ENCODE results near the gene GALC. TPM values are rescaled to one million over a fixed set of nuclear protein-coding genes. Genes with fewer than 3 reads are reported as not detected.
A peak's percentile ranks its signal among the peaks of the same experiment; 100 is the strongest.
"Not testable (repeated sequence)": the region's sequence is repeated elsewhere in the genome, so short reads cannot be mapped to it uniquely, and the experiment has no call there.

Gene GALC
- total RNA-seq, 2 experiments from 2014 or later, result 11.2 to 12.7 TPM

GRCh38 chr14:88024252-88025086 is 31.5 kb upstream of the GALC start:
- H3K4me3 Mint-ChIP-seq; DNase-seq; intact Hi-C loops (cut with micrococcal nuclease); CTCF ChIA-PET; H3K36me3 Mint-ChIP-seq (ENCODE audit: low read depth); H3K27ac Mint-ChIP-seq; H3K27me3 Mint-ChIP-seq (ENCODE audit: low read depth); H3K9me3 Mint-ChIP-seq: not testable (repeated sequence)
- H3K4me1 Mint-ChIP-seq (ENCODE audit: low read depth), result peaks cover 59% of the 10 kb centered on the region

- DNase-seq, result no peak
- Mint-ChIP-seq H3K4me1 (ENCODE audit: low read depth) (peaks cover 60% of the 10 kb centered on the region), H3K4me3 (no peak overlapping the region), H3K27ac (no peak overlapping the region), H3K9me3 (peaks cover 3% of the 10 kb centered on the region), H3K27me3 (ENCODE audit: low read depth) (no peaks in the 10 kb centered on the region), H3K36me3 (ENCODE audit: low read depth) (peaks cover 3% of the 10 kb centered on the region)
- intact Hi-C loops (cut with micrococcal nuclease), result no loop called here
- CTCF ChIA-PET, result no interaction called here
Observed at GRCh38 chr14:88023658-88024187, 30.7 kb upstream of the GALC start.

GRCh38 chr14:88017535-88017934 is 24.6 kb upstream of the GALC start:
- H3K36me3 Mint-ChIP-seq (ENCODE audit: low read depth), result peaks cover 18% of the 10 kb centered on the region

GRCh38 chr14:88016768-88017167 is 23.8 kb upstream of the GALC start:
- Mint-ChIP-seq H3K27ac (no peak overlapping the region), H3K36me3 (ENCODE audit: low read depth) (peaks cover 18% of the 10 kb centered on the region), H3K27me3 (ENCODE audit: low read depth) (no peaks in the 10 kb centered on the region), H3K9me3 (peaks cover 3% of the 10 kb centered on the region), H3K4me3 (no peak overlapping the region), H3K4me1 (ENCODE audit: low read depth) (peaks cover 41% of the 10 kb centered on the region)
- no peak for DNase-seq
- CTCF ChIA-PET, result interaction anchor here (0.5 to 1.2 kb wide), 4 partner anchors 22 to 154 kb away, joined by 3 read pairs; no protein-coding TSS in a partner anchor
- intact Hi-C loops (cut with micrococcal nuclease), result loop anchor here (1.0 kb wide), 1 partner anchor 8 kb away; no protein-coding TSS in a partner anchor

More at GRCh38 chr14:88017535-88017934, 24.6 kb upstream of the GALC start:
- intact Hi-C loops (cut with micrococcal nuclease), result no loop called here
- no peak overlapping the region for H3K27ac Mint-ChIP-seq
- DNase-seq, result no peak
- H3K27me3 Mint-ChIP-seq (ENCODE audit: low read depth), result no peaks in the 10 kb centered on the region
- CTCF ChIA-PET, result interaction anchor here (0.5 to 1.1 kb wide), 6 partner anchors 10 to 153 kb away, joined by 3 to 4 read pairs (median 3); no protein-coding TSS in a partner anchor
- peaks cover 33% of the 10 kb centered on the region for H3K4me1 Mint-ChIP-seq (ENCODE audit: low read depth)
- no peak overlapping the region for H3K4me3 Mint-ChIP-seq
- peaks cover 3% of the 10 kb centered on the region for H3K9me3 Mint-ChIP-seq

- Mint-ChIP-seq H3K36me3 (ENCODE audit: low read depth) (peaks cover 41% of the 10 kb centered on the region), H3K9me3 (no peaks in the 10 kb centered on the region), H3K27ac (no peak overlapping the region), H3K4me1 (ENCODE audit: low read depth) (peaks cover 61% of the 10 kb centered on the region), H3K4me3 (no peak overlapping the region), H3K27me3 (ENCODE audit: low read depth) (no peaks in the 10 kb centered on the region)
- CTCF ChIA-PET, result interaction anchor here (0.6 to 1.7 kb wide), 5 partner anchors 12 to 933 kb away, joined by 3 to 7 read pairs (median 4); no protein-coding TSS in a partner anchor
- DNase-seq, result peak; percentile 45
- intact Hi-C loops (cut with micrococcal nuclease), result loop anchor here (1.0 kb wide), 1 partner anchor 154 kb away; no protein-coding TSS in a partner anchor
Observed at GRCh38 chr14:88013750-88014349, 20.9 kb upstream of the GALC start.

- Mint-ChIP-seq H3K36me3 (ENCODE audit: low read depth) (peaks cover 42% of the 10 kb centered on the region), H3K27me3 (ENCODE audit: low read depth) (no peaks in the 10 kb centered on the region), H3K4me3 (no peak overlapping the region), H3K27ac (no peak overlapping the region), H3K4me1 (ENCODE audit: low read depth) (peaks cover 64% of the 10 kb centered on the region), H3K9me3 (no peaks in the 10 kb centered on the region)
- DNase-seq, result no peak
- CTCF ChIA-PET, result interaction anchor here (0.6 to 0.9 kb wide), 7 partner anchors 17 to 447 kb away, joined by 3 to 6 read pairs (median 4); no protein-coding TSS in a partner anchor
- intact Hi-C loops (cut with micrococcal nuclease), result no loop called here
Observed at GRCh38 chr14:88012495-88012894, 19.5 kb upstream of the GALC start.

- no peak overlapping the region for H3K27ac Mint-ChIP-seq
- intact Hi-C loops (cut with micrococcal nuclease), result no loop called here
- H3K4me3 Mint-ChIP-seq, result no peak overlapping the region
- no peak for DNase-seq
- H3K9me3 Mint-ChIP-seq, result no peaks in the 10 kb centered on the region
- H3K27me3 Mint-ChIP-seq (ENCODE audit: low read depth), result no peaks in the 10 kb centered on the region
- CTCF ChIA-PET, result no interaction called here
- H3K36me3 Mint-ChIP-seq (ENCODE audit: low read depth), result peaks cover 39% of the 10 kb centered on the region
- H3K4me1 Mint-ChIP-seq (ENCODE audit: low read depth), result peaks cover 60% of the 10 kb centered on the region
Observed at GRCh38 chr14:88010331-88010730, 17.3 kb upstream of the GALC start.

- intact Hi-C loops (cut with micrococcal nuclease), result loop anchor here (5.0 kb wide), 3 partner anchors 57 to 783 kb away; partner anchors contain the start of genes EML5 and ZC3H14
- no peaks in the 10 kb centered on the region for H3K9me3 Mint-ChIP-seq
- no peak for DNase-seq
- H3K36me3 Mint-ChIP-seq (ENCODE audit: low read depth), result peaks cover 39% of the 10 kb centered on the region
- peak overlapping the region; percentile 66 for H3K27ac Mint-ChIP-seq
- CTCF ChIA-PET, result interaction anchor here (1.5 kb wide), 1 partner anchor 159 kb away, joined by 6 read pairs; no protein-coding TSS in a partner anchor
- H3K27me3 Mint-ChIP-seq (ENCODE audit: low read depth), result no peaks in the 10 kb centered on the region
- H3K4me3 Mint-ChIP-seq, result no peak overlapping the region
- H3K4me1 Mint-ChIP-seq (ENCODE audit: low read depth), result peaks cover 61% of the 10 kb centered on the region
Observed at GRCh38 chr14:88009486-88009885, 16.5 kb upstream of the GALC start.

GRCh38 chr14:88008039-88008742 is 15.2 kb upstream of the GALC start:
- Mint-ChIP-seq H3K4me1 (ENCODE audit: low read depth) (peaks cover 63% of the 10 kb centered on the region), H3K27ac (peak overlapping the region; percentile 83), H3K9me3 (no peaks in the 10 kb centered on the region), H3K36me3 (ENCODE audit: low read depth) (peaks cover 39% of the 10 kb centered on the region), H3K4me3 (peak overlapping the region; percentile 64), H3K27me3 (ENCODE audit: low read depth) (no peaks in the 10 kb centered on the region)
- intact Hi-C loops (cut with micrococcal nuclease), result loop anchor here (1.0 to 5.0 kb wide), 4 partner anchors 8 to 784 kb away; partner anchors contain the start of genes EML5 and ZC3H14
- CTCF ChIA-PET, result interaction anchor here (0.7 to 1.5 kb wide), 2 partner anchors 9 to 160 kb away, joined by 4 to 6 read pairs; no protein-coding TSS in a partner anchor
- no peak for DNase-seq

GRCh38 chr14:88007608-88008007 is 14.6 kb upstream of the GALC start:
- CTCF ChIA-PET, result interaction anchor here (0.7 kb wide), 2 partner anchors 10 kb away, joined by 3 to 4 read pairs; no protein-coding TSS in a partner anchor
- intact Hi-C loops (cut with micrococcal nuclease), result loop anchor here (1.0 to 5.0 kb wide), 5 partner anchors 9 to 1619 kb away; partner anchors contain the start of genes EML5 and ZC3H14
- Mint-ChIP-seq H3K27me3 (ENCODE audit: low read depth) (no peaks in the 10 kb centered on the region), H3K4me1 (ENCODE audit: low read depth) (peaks cover 66% of the 10 kb centered on the region), H3K4me3 (peak overlapping the region; percentile 73), H3K27ac (peak overlapping the region; percentile 83), H3K9me3 (no peaks in the 10 kb centered on the region), H3K36me3 (ENCODE audit: low read depth) (peaks cover 39% of the 10 kb centered on the region)
- no peak for DNase-seq

- intact Hi-C loops (cut with micrococcal nuclease), result loop anchor here (1.0 to 5.0 kb wide), 8 partner anchors 13 to 1951 kb away; partner anchors contain the start of genes EML5, GALC and ZC3H14
- Mint-ChIP-seq H3K4me3 (peak overlapping the region; percentile 88), H3K9me3 (no peaks in the 10 kb centered on the region), H3K4me1 (ENCODE audit: low read depth) (peaks cover 63% of the 10 kb centered on the region), H3K27ac (peak overlapping the region; percentile 95), H3K27me3 (ENCODE audit: low read depth) (no peaks in the 10 kb centered on the region), H3K36me3 (ENCODE audit: low read depth) (peaks cover 33% of the 10 kb centered on the region)
- CTCF ChIA-PET, result interaction anchor here (1.2 to 3.8 kb wide), 2 partner anchors 12 to 162 kb away, joined by 3 to 22 read pairs; partner anchors contain the start of gene GALC
- peak; percentile 85 for DNase-seq
Observed at GRCh38 chr14:88005978-88006851, 13.2 kb upstream of the GALC start.
